GM18520 (cell line): ENCODE measurements around the gene RPS6KA2.
"Not testable (repeated sequence)": the region's sequence is repeated elsewhere in the genome, so short reads cannot be mapped to it uniquely, and the experiment has no call there.

Experiments used
- ATAC-seq: cut with Tn5 transposase; IDR thresholded peaks from one replicate; pipeline ENCODE4 v1.9.1; 2021; ENCODE audit not compliant: unreplicated experiment

RPS6KA2 gene

GRCh38 chr6:166595061-166595780 lies 31.8 kb downstream of the RPS6KA2 start:
- ATAC-seq = no peak

GRCh38 chr6:166592821-166593220 lies 34.2 kb downstream of the RPS6KA2 start:
- ATAC-seq = no peak

GRCh38 chr6:166591961-166592520 lies 35.0 kb downstream of the RPS6KA2 start:
- no peak for ATAC-seq

- ATAC-seq = no peak
Measured at GRCh38 chr6:166591026-166591425, 36.0 kb downstream of the RPS6KA2 start.

GRCh38 chr6:166589786-166590574 lies 37.1 kb downstream of the RPS6KA2 start:
- ATAC-seq = no peak

GRCh38 chr6:166589337-166589731 lies 37.7 kb downstream of the RPS6KA2 start:
- peak; percentile 37 for ATAC-seq

- ATAC-seq = no peak
Measured at GRCh38 chr6:166588691-166589336, 38.2 kb downstream of the RPS6KA2 start.

GRCh38 chr6:166587631-166588413 lies 39.2 kb downstream of the RPS6KA2 start:
- peak; percentile 53 for ATAC-seq

GRCh38 chr6:166586424-166587156 lies 40.5 kb downstream of the RPS6KA2 start, which contains the start of gene RAMACL:
Gene RAMACL (minus strand): TSS chr6:166586678. CDS start chr6:166586477, 201 bp downstream.
- peak; percentile 36 for ATAC-seq

- no peak for ATAC-seq
Measured at GRCh38 chr6:166584853-166585429, 42.1 kb downstream of the RPS6KA2 start.

GRCh38 chr6:166584155-166584554 lies 42.9 kb downstream of the RPS6KA2 start:
- no peak for ATAC-seq

- no peak for ATAC-seq
Measured at GRCh38 chr6:166583230-166583965, 43.7 kb downstream of the RPS6KA2 start.

GRCh38 chr6:166582258-166582657 lies 44.8 kb downstream of the RPS6KA2 start:
- ATAC-seq = no peak

GRCh38 chr6:166581801-166582200 lies 45.2 kb downstream of the RPS6KA2 start:
- not testable (repeated sequence) for ATAC-seq

- no peak for ATAC-seq
Measured at GRCh38 chr6:166581091-166581511, 46.0 kb downstream of the RPS6KA2 start.

- no peak for ATAC-seq
Measured at GRCh38 chr6:166580076-166581050, 46.7 kb downstream of the RPS6KA2 start.

- ATAC-seq = no peak
Measured at GRCh38 chr6:166579237-166579850, 47.7 kb downstream of the RPS6KA2 start.
